ENCODE data around the gene SNX10.
A peak's percentile ranks its signal among the peaks of the same experiment; 100 is the strongest.

Gene SNX10

GRCh38 chr7:26337232-26337865 is 45.7 kb downstream of the SNX10 start:
- DNase-seq (ENCODE audit: low read depth), result no peak

DNA sequence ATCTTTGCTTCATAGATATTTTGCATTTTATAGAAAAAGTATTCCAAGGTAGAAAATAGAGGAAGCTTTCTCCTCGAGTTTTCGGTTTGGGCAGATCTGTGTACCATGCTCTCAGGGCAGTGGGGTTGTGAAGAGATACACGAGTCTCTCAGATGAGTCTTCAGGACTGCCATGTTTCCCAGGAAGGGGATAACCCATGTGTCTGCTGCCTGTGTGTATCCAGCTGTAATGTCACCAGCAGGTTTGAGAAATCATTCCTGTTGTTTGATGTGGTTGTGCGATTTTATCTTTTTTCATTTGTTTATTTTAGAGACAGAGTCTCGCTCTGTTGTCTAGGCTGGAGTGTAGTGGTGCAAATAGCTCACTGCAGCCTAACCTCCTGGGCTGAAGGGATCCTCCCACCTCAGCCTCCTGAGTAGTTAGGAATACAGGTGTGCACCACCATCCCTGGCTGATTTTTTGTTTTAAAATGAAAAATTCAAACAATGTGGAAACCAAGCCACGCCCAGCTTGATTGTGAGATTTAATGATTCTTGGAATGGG is 48.9 kb downstream of the SNX10 start:
- no peak for DNase-seq (ENCODE audit: low read depth)

DNA sequence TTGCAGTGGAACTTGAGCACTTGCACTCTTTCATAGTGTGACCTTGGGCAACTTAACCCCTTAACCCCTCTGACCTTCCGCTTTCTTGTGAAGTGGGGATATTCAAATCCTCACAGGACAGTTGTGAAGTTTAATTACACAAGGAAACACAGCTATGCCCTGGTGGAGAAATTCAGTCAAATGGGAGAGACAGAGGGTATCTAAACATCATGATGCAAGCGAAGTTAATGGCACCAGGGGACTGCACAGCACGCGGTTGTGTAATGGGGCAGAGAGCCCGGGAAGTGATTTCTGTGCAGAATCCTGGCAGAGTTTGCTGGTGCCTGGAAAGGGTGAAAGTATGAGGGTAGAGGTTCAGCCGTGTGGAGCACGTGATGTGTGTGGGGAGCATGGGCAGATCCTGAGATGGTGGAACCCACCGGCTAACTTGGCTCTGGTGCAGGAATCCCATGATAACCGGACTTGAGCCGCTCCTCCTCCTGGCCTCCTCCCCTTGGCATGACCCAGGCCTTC is 51.7 kb downstream of the SNX10 start:
- DNase-seq (ENCODE audit: low read depth), result no peak

DNA sequence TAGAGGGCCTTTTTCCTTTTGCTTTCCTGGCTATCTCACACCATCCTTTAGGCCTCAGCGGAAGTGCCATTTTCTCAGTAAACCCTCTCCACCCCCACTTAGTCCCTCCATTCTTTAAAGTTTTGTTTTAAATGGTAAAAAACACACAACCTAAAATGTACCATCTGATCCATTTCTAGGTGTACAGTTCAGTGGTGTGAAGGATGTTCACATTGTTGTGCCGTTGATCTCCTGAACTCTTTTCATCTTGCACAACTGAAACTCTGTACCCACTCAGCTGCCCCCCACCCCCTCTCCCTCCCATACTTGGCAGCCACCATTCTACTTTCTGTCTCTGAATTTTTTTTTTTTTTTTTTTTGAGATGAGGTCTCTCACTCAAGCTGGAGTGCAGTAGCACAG is 52.2 kb downstream of the SNX10 start:
- no peak for DNase-seq (ENCODE audit: low read depth)

DNA sequence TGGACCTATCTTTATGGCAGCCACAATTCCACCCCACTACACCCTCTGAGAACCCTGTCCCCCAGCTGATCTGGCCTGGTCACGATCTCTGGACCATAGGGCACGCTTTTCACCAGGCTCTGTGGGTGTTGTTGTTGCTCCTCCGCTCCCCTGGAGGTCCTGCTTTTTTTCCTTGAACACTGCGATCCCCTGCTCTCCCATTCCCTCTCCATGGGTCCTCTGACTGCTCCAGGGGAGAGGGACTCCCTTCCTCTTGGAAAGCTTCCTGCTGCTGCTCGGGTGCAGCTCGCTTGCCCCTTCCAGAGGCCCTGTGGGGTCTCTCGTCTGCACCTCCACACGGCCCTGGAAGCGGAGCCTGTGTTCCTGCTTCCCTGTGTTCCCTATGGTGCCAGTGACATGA is 53.5 kb downstream of the SNX10 start:
- no peak for DNase-seq (ENCODE audit: low read depth)

- no peak for DNase-seq (ENCODE audit: low read depth)
These were observed 54.2 kb downstream of the SNX10 start for GRCh38 chr7:26345837-26346236.

DNA sequence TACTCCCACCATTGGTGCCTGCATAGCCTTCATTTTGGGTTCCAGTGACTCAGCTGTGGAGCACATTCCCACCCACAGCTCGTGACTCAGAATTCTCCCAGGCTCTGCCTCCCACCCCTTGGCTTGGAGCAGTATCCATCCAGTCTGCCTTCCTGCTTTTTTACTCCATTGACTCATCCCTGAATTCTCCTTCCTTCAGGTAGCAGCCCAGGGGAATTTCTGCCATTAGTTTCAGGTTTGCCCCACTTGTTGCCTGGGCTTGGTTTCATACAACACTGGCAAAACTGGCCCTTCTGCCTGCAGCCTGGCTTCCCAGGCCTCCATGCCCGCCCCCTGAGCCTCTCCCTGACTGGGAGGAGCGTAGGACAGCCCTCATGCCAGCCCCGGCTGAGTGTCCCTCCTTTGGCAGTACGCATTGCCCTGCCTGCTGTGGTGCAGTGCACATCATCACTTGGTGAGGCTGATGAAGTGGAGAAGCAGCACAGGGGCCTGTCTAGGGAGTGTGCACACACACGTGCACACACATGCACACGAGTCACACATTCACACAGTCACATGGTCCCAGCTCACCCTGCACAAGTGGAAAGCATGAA is 55.0 kb downstream of the SNX10 start:
- no peak for DNase-seq (ENCODE audit: low read depth)

DNA sequence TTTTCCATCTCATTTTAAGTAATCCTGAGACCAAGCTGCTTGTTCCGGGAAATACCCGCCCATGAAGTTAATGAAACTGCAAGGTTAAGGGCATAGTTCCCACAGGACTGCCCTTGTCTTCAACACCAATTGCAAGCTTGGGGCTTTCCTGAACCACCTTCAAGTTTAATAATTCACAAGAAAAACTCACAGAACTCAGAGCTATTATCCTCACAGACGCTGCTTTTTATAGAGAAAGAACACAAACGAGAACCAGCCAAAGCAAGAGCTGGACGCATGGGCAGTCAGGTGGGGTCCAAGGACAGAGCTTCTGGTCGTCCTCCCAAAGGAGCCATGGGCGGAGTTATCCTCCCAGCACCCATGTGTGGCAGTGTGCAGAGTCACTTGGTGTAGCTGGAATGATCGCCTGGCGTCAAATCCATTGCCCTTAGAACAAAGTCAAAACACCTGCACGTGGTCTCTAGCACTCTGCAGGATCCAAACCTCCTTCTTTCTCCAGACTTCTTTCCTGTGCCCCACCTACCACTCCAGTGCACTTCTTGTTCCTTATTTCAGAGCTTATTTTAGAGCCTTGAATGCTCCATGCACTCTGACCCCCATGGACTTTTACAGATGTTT is 56.7 kb downstream of the SNX10 start:
- no peak for DNase-seq (ENCODE audit: low read depth)

GRCh38 chr7:26349005-26349915 is 57.6 kb downstream of the SNX10 start:
- DNase-seq (ENCODE audit: low read depth), result no peak

- no peak for DNase-seq (ENCODE audit: low read depth)
These were observed 59.5 kb downstream of the SNX10 start for GRCh38 chr7:26351171-26351570.

GRCh38 chr7:26356229-26356628 is 64.6 kb downstream of the SNX10 start:
- no peak for DNase-seq (ENCODE audit: low read depth)

DNA sequence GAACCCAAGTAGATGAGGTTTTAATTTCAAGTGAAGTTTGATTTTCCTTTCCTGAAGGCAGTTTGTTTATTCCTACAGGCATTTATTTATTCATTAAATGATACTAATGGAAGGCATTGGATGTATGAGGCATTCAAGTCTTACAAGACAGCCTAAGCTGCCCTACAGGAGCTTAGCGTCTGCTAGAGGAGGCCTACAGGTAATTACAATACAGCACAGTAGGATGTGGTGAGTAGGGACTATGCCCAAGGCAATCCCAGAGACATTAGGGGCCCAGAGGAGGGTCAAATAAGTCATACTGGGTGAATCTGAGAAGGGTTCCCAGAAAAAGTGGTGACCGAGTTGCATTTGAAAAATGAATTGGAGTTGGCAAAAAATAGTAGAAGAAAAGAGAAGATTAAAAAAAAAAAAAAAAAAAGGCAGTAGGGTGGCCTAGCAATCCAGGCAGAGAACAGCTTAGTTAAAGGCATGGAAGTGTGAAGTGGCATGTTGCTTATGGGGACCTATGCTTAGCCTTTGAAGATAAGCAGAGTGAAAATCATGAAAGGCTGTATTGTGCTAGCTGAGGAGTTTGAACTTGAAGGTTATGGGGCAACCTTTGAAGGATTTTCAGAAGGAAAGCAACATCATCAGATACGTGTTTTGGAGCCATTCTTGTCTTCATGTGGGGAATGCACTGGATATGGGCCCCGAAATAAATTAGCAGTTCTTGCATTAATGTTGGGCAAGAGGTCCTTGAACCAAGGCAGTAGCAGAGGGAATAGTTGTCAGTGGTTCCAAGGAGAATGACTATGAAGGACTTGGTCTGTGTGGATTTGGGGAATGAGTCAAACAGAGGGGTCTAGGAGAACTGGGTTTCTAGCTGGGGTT is 65.5 kb downstream of the SNX10 start:
- DNase-seq (ENCODE audit: low read depth), result no peak

DNA sequence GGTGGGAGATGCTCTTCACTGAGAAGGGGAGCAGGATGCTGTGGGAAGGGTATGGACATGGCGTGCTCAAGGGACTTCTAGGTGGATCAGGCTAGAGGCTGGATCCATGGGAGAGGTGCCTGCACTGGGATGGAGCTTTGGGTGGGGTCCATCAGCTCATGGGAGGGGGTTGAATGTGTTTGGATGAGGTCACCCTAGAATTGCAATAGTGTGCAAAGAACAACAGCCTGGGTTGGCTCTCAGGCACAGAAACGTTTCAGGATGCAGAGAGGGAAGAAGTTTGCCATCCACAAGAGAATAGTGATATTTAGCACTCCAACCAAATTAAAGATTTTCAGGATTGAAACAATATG is 66.1 kb downstream of the SNX10 start:
- DNase-seq (ENCODE audit: low read depth), result no peak

- DNase-seq (ENCODE audit: low read depth), result no peak
These were observed 69.0 kb downstream of the SNX10 start for GRCh38 chr7:26360650-26361049.

- DNase-seq (ENCODE audit: low read depth), result no peak
These were observed 70.0 kb downstream of the SNX10 start for GRCh38 chr7:26361637-26362036.

GRCh38 chr7:26363465-26363864 is 71.8 kb downstream of the SNX10 start:
- DNase-seq (ENCODE audit: low read depth), result no peak

GRCh38 chr7:26365077-26365900 is 73.6 kb downstream of the SNX10 start:
- peak; percentile 12 for DNase-seq (ENCODE audit: low read depth)

DNA sequence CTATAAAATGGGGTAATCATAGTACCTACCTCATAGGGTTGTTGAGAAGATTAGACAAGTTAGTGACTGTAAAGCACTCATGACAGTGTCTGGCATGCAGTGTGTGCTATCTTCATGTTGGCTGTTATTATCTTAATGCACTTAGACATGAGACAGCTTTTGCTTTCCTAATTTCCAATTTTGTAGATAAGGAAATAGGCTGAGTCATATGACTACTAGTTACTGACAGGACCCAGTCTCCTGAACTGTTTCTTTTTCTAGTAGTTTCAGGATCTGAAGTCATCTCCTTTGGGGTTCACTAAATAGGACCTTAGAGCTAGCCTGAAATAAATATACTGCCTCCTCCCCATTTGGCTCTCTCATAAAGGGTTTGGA is 74.2 kb downstream of the SNX10 start:
- DNase-seq (ENCODE audit: low read depth), result no peak

- no peak for DNase-seq (ENCODE audit: low read depth)
These were observed 75.6 kb downstream of the SNX10 start for GRCh38 chr7:26367219-26367711.

DNA sequence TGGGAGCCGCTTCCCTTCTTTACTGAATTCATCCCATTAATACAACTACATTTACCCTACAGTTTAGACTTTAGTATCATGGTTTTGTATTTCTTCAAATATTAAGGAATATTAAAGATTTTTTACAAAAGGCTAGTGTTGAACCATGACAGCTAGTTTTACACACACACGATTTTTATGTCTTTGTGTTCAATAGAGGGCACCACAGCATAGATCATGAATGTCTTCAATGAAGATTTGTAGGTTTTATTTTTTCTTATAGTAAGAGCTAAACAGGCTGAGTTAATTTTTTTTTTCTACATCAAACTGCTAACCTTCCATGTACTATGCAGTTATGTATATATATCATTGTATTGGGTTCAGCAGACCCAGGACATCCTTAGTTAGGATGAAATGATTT is 76.9 kb downstream of the SNX10 start:
- no peak for DNase-seq (ENCODE audit: low read depth)

Data from HS-27A (cell line).